Astrocyte (in vitro differentiated cells and primary cell): ENCODE results near the gene APOBEC3H. TPM values are rescaled to one million over a fixed set of nuclear protein-coding genes. Genes with fewer than 3 reads are reported as not detected.

Experiments used
- DNase-seq: peaks from one replicate; pipeline ENCODE4 v3.0.0-alpha.2; 2010; ENCODE audit warnings: low read depth
- FAIRE-seq: peaks from 2 replicates; lab custom pipeline; 2011; peaks lifted over from hg19 to GRCh38; lab: Jason Lieb, UNC
- H2AFZ ChIP-seq: 2 replicates; pipeline ENCODE4 v1.6.0; 2012; ENCODE audit warnings: low read depth, low read length, inconsistent platforms
- H3K27ac ChIP-seq: 2 replicates; pipeline ENCODE4 v1.5.1; 2011; ENCODE audit warnings: low read depth, low read length, inconsistent platforms
- H3K27me3 ChIP-seq: 2 replicates; pipeline ENCODE4 v1.6.0; 2011; ENCODE audit warnings: low read length, inconsistent platforms; ENCODE audit not compliant: insufficient read depth
- H3K36me3 ChIP-seq: 2 replicates; pipeline ENCODE4 v1.5.1; 2011; ENCODE audit warnings: low read length, inconsistent platforms; ENCODE audit not compliant: insufficient read depth
- H3K4me1 ChIP-seq: 2 replicates; pipeline ENCODE4 v1.5.1; 2011; ENCODE audit warnings: low read length, inconsistent platforms; ENCODE audit not compliant: insufficient read depth
- H3K4me2 ChIP-seq: 2 replicates; pipeline ENCODE4 v1.6.0; 2012; ENCODE audit warnings: low read length, inconsistent platforms
- H3K4me3 ChIP-seq: 2 replicates; pipeline ENCODE4 v1.5.1; 2011; ENCODE audit warnings: low read depth, mild to moderate bottlenecking, low read length, inconsistent platforms; ENCODE audit not compliant: insufficient read depth
- H3K79me2 ChIP-seq: 2 replicates; pipeline ENCODE4 v1.6.0; 2012; ENCODE audit warnings: mild to moderate bottlenecking, low read length, inconsistent platforms; ENCODE audit not compliant: insufficient read depth
- H3K9ac ChIP-seq: 2 replicates; pipeline ENCODE4 v1.6.0; 2012; ENCODE audit warnings: mild to moderate bottlenecking, low read length, inconsistent platforms
- H3K9me3 ChIP-seq: 2 replicates; pipeline ENCODE4 v1.5.1; 2012; ENCODE audit warnings: low read depth, mild to moderate bottlenecking, low read length, inconsistent platforms; ENCODE audit not compliant: insufficient read depth
- H4K20me1 ChIP-seq: 2 replicates; pipeline ENCODE4 v1.6.0; 2012; ENCODE audit warnings: low read length, inconsistent platforms; ENCODE audit not compliant: insufficient read depth
- H3K27ac Mint-ChIP-seq: one replicate; pipeline ENCODE4 v1.8.0; 2021; ENCODE audit warnings: mild to moderate bottlenecking, mixed read lengths; ENCODE audit not compliant: unreplicated experiment
- H3K27me3 Mint-ChIP-seq: one replicate; pipeline ENCODE4 v1.8.0; 2021; ENCODE audit warnings: low read depth, mixed read lengths; ENCODE audit not compliant: unreplicated experiment
- H3K36me3 Mint-ChIP-seq: one replicate; pipeline ENCODE4 v1.8.0; 2021; ENCODE audit warnings: low read depth, mixed read lengths; ENCODE audit not compliant: unreplicated experiment
- H3K4me1 Mint-ChIP-seq: one replicate; pipeline ENCODE4 v1.8.0; 2021; ENCODE audit warnings: low read depth, mixed read lengths; ENCODE audit not compliant: unreplicated experiment
- H3K4me3 Mint-ChIP-seq: one replicate; pipeline ENCODE4 v1.8.0; 2021; ENCODE audit warnings: mild to moderate bottlenecking, moderate library complexity, mixed read lengths; ENCODE audit not compliant: unreplicated experiment
- H3K9me3 Mint-ChIP-seq: one replicate; pipeline ENCODE4 v1.8.0; 2021; ENCODE audit warnings: mild to moderate bottlenecking, mixed read lengths; ENCODE audit not compliant: unreplicated experiment
- CTCF ChIP-seq: IDR thresholded peaks from 2 replicates; pipeline ENCODE4 v1.5.1; 2011; ENCODE audit warnings: low read depth, mild to moderate bottlenecking, inconsistent platforms, low read length, moderate library complexity; ENCODE audit not compliant: insufficient read depth
- EZH2 ChIP-seq: IDR thresholded peaks from 2 replicates; pipeline ENCODE4 v1.6.1; 2012; ENCODE audit warnings: mild to moderate bottlenecking, low read length, inconsistent platforms; ENCODE audit not compliant: insufficient read depth
- total RNA-seq: library from RNA; stranded (reverse); gene quantifications from 2 replicates; pipeline ENCODE4 v1.2.1, GENCODE V29; 2021

The APOBEC3H gene
- total RNA-seq, 1 donor from 2014 or later: 0.30 TPM

- H3K27me3 ChIP-seq: no peaks in the 10 kb centered on the region
- no peak overlapping the region for H3K9ac ChIP-seq
- no peak overlapping the region for H2AFZ ChIP-seq
- no peak for TF ChIP-seq CTCF
- no peak for TF ChIP-seq EZH2
- H3K27ac ChIP-seq: no peak overlapping the region
- no peaks in the 10 kb centered on the region for H3K36me3 ChIP-seq
- no peak overlapping the region for H3K4me2 ChIP-seq
- Mint-ChIP-seq H3K27me3 (peaks cover 24% of the 10 kb centered on the region), H3K9me3 (no peaks in the 10 kb centered on the region), H3K36me3 (peaks cover 3% of the 10 kb centered on the region), H3K4me3 (no peak overlapping the region), H3K4me1 (peaks cover 3% of the 10 kb centered on the region), H3K27ac (no peak overlapping the region)
- H3K4me3 ChIP-seq: no peak overlapping the region
- DNase-seq: no peak
- no peaks in the 10 kb centered on the region for H4K20me1 ChIP-seq
- no peak for FAIRE-seq
- no peaks in the 10 kb centered on the region for H3K79me2 ChIP-seq
- no peaks in the 10 kb centered on the region for H3K4me1 ChIP-seq
- no peaks in the 10 kb centered on the region for H3K9me3 ChIP-seq
Measured at GRCh38 chr22:39091126-39092081, 5.6 kb upstream of the APOBEC3H start.

- H4K20me1 ChIP-seq: no peaks in the 10 kb centered on the region
- Mint-ChIP-seq H3K4me3 (no peak overlapping the region), H3K27me3 (peaks cover 23% of the 10 kb centered on the region), H3K4me1 (peaks cover 4% of the 10 kb centered on the region), H3K27ac (no peak overlapping the region), H3K36me3 (peaks cover 3% of the 10 kb centered on the region), H3K9me3 (no peaks in the 10 kb centered on the region)
- H2AFZ ChIP-seq: no peak overlapping the region
- no peak for TF ChIP-seq EZH2
- TF ChIP-seq CTCF: no peak
- no peak overlapping the region for H3K27ac ChIP-seq
- H3K9me3 ChIP-seq: no peaks in the 10 kb centered on the region
- no peaks in the 10 kb centered on the region for H3K36me3 ChIP-seq
- H3K27me3 ChIP-seq: no peaks in the 10 kb centered on the region
- peaks cover 3% of the 10 kb centered on the region for H3K4me1 ChIP-seq
- no peak for DNase-seq
- no peak overlapping the region for H3K9ac ChIP-seq
- H3K79me2 ChIP-seq: no peaks in the 10 kb centered on the region
- no peak overlapping the region for H3K4me2 ChIP-seq
- no peak for FAIRE-seq
- H3K4me3 ChIP-seq: no peak overlapping the region
Measured at GRCh38 chr22:39092111-39092862, 4.8 kb upstream of the APOBEC3H start.
